ENCODE data around the gene OIP5. TPM values are rescaled to one million over a fixed set of nuclear protein-coding genes. Genes with fewer than 3 reads are reported as not detected.

The OIP5 gene
- polyA plus RNA-seq, 3 donors: 0.05 to 0.28 (median 0.22) TPM

DNA sequence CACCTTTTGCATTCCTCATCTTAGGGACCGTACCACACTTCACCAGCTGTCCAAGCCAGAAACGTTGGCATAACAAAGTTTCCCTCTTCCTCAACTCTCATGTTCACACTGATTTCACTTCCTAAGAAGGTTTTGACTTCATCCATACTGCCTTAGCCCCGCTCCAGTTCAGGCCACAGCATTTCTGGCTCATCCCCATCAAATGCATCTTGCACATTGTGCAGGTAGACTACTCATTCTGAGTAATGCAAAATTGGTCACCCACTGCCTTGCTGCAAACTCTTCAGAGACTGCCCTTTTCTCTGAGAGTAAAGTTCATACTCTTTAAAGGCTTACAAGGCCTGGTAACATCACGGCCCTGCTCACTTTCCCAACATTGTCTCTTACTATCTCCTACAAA lies 9.1 kb upstream of the OIP5 start:
- no peaks in the 10 kb centered on the region for H3K9me3 Mint-ChIP-seq
- peaks cover 32 to 75% of the 10 kb centered on the region in 2 donors for H3K36me3 Mint-ChIP-seq
- Histone ChIP-seq H3K27me3 (ENCODE audit: control insufficient read depth in 2 of 2, insufficient read depth in 2 of 2, low read length in 2 of 2) (no peaks in the 10 kb centered on the region), H3K36me3 (replicated peaks in 1 of 2; ENCODE audit: control insufficient read depth in 1 of 2, insufficient read depth in 2 of 2, low read length in 2 of 2) (peaks cover 22 to 64% of the 10 kb centered on the region in 2 donors), H3K9ac (ENCODE audit: insufficient read depth, low read length, poor library complexity, severe bottlenecking) (no peak overlapping the region), H4K20me1 (ENCODE audit: insufficient read depth, low read length) (no peaks in the 10 kb centered on the region), H3K4me3 (replicated peaks in 1 of 3; ENCODE audit: low read depth in 2 of 3, low read length in 3 of 3) (no peak overlapping the region), H3K4me2 (replicated peaks; ENCODE audit: extremely low read depth, low read length, poor library complexity, severe bottlenecking) (no peak overlapping the region), H2AFZ (ENCODE audit: insufficient read depth, low read depth, low read length, poor library complexity, severe bottlenecking) (no peak overlapping the region), H3K9me3 (replicated peaks in 1 of 2; ENCODE audit: control insufficient read depth in 1 of 2, insufficient read depth in 1 of 2, low read length in 2 of 2) (no peaks in the 10 kb centered on the region), H3K27ac (ENCODE audit: low read depth in 1 of 2, low read length in 2 of 2) (peak overlapping the region in 1 of 2 donors; percentile 62), H3K4me1 (ENCODE audit: control insufficient read depth in 1 of 2, insufficient read depth in 2 of 2, low read length in 2 of 2) (peaks cover 6 to 8% of the 10 kb centered on the region in 2 donors), H3K79me2 (ENCODE audit: insufficient read depth, low read length) (peaks cover 97% of the 10 kb centered on the region)
- intact Hi-C loops (cut with micrococcal nuclease): no loop called here
- H3K27ac Mint-ChIP-seq: peak overlapping the region in 3 of 7 donors; percentile 13 to 79 (median 52)
- no peak for TF ChIP-seq CTCF (IDR thresholded peaks at IDR 0.05)
- H3K4me1 Mint-ChIP-seq: peaks cover 17% of the 10 kb centered on the region
- H3K27me3 Mint-ChIP-seq (ENCODE audit: low read depth in 3 of 3): peaks cover 0 to 2% (median 0%) of the 10 kb centered on the region in 3 donors
- DNase-seq: no peak
- H3K4me3 Mint-ChIP-seq: no peak overlapping the region
- WGBS (ENCODE audit: insufficient coverage): 66% methylated on average over 4 of the region's 4 CpGs

DNA sequence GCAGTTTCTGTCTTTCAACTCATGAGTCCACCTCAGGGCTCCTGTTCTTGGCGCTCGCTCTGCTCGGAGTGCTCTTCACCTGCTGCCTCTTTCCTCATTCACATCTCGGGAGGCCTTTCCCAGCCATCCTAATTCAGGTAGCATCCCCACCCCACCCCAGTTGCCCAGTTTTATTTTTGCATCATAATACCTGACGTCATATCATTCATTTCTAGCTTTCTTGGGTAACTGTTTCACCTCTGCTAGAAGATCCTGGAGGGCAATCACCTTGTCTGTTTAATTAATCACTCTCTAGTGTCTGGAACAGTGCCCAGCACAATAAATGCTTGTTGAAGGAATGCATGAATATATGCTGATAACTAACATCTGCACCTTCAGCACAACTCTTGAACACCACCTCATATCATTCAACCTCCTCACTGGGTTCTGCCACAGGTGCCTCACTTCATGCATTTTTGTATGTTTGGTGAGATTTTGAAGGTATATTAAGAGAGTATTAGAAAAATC lies 7.9 kb upstream of the OIP5 start:
- no peak for TF ChIP-seq CTCF (IDR thresholded peaks at IDR 0.05)
- H3K9me3 ChIP-seq (replicated peaks in 1 of 2; ENCODE audit: control insufficient read depth in 1 of 2, insufficient read depth in 1 of 2, low read length in 2 of 2): no peaks in the 10 kb centered on the region

More for the DNA sequence above, 7.9 kb upstream of the OIP5 start:
- DNase-seq: no peak
- Histone ChIP-seq H3K4me2 (replicated peaks; ENCODE audit: extremely low read depth, low read length, poor library complexity, severe bottlenecking) (no peak overlapping the region), H3K4me1 (ENCODE audit: control insufficient read depth in 1 of 2, insufficient read depth in 2 of 2, low read length in 2 of 2) (peaks cover 6 to 8% of the 10 kb centered on the region in 2 donors), H3K79me2 (ENCODE audit: insufficient read depth, low read length) (peaks cover 99% of the 10 kb centered on the region), H3K27me3 (ENCODE audit: control insufficient read depth in 2 of 2, insufficient read depth in 2 of 2, low read length in 2 of 2) (no peaks in the 10 kb centered on the region), H2AFZ (ENCODE audit: insufficient read depth, low read depth, low read length, poor library complexity, severe bottlenecking) (no peak overlapping the region), H3K4me3 (replicated peaks in 1 of 3; ENCODE audit: low read depth in 2 of 3, low read length in 3 of 3) (no peak overlapping the region), H3K27ac (ENCODE audit: low read depth in 1 of 2, low read length in 2 of 2) (peak overlapping the region in 1 of 2 donors; percentile 62), H4K20me1 (ENCODE audit: insufficient read depth, low read length) (no peaks in the 10 kb centered on the region), H3K36me3 (replicated peaks in 1 of 2; ENCODE audit: control insufficient read depth in 1 of 2, insufficient read depth in 2 of 2, low read length in 2 of 2) (peaks cover 16 to 55% of the 10 kb centered on the region in 2 donors), H3K9ac (ENCODE audit: insufficient read depth, low read length, poor library complexity, severe bottlenecking) (no peak overlapping the region)
- intact Hi-C loops (cut with micrococcal nuclease): no loop called here
- Mint-ChIP-seq H3K36me3 (peaks cover 27 to 62% of the 10 kb centered on the region in 2 donors), H3K4me3 (no peak overlapping the region), H3K27ac (peak overlapping the region in 4 of 7 donors; percentile 60 to 83 (median 72)), H3K9me3 (no peaks in the 10 kb centered on the region), H3K27me3 (ENCODE audit: low read depth in 3 of 3) (peaks cover 0 to 2% (median 0%) of the 10 kb centered on the region in 3 donors), H3K4me1 (peaks cover 21% of the 10 kb centered on the region)
- WGBS (ENCODE audit: insufficient coverage): 82% methylated on average over 5 of the region's 5 CpGs

Data from CD14-positive monocyte (primary cell).